CD4-positive, alpha-beta T cell treated with Interleukin-6 at 100 ng/mL for 8 hours (primary cell): ENCODE results near the gene PSMD2.
"Not testable (repeated sequence)": the region's sequence is repeated elsewhere in the genome, so short reads cannot be mapped to it uniquely, and the experiment has no call there.

Source experiments
- DNase-seq: peaks from one replicate; pipeline ENCODE4 v3.0.0-alpha.2; 2020; ENCODE audit warnings: mixed read lengths, low spot score

PSMD2 gene

DNA sequence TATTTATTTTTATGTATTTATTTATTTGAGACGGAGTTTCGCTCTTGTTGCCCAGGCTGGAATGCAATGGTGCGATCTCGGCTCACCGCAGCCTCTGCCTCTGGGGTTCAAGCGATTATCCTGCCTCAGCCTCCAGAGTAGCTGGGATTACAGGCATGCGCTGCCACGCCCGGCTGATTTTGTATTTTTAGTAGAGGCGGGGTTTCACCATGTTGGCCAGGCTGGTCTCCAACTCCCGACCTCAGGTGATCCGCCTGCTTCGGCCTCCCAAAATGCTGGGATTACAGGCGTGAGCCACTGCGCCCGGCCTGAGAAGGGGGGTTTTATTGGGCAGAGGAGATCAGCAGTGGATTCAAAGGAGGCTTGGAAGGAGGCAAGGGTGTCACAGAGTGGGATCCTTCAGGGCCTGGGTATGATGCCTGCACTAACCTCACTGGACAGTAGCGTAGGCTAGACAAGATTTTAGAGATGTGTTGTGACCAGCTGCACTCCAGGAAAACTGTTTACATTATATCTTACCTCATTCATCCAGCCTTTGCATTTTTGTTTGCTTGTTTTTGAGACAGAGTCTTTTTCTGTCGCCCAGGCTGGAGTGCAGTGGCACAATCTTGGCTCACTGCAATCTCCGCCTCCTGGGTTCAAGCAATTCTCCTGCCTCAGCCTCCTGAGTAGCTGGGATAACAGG is 40.6 kb downstream of the PSMD2 start:
- not testable (repeated sequence) for DNase-seq

- no peak for DNase-seq
Observed at GRCh38 chr3:184341925-184342324, 42.9 kb downstream of the PSMD2 start.

DNA sequence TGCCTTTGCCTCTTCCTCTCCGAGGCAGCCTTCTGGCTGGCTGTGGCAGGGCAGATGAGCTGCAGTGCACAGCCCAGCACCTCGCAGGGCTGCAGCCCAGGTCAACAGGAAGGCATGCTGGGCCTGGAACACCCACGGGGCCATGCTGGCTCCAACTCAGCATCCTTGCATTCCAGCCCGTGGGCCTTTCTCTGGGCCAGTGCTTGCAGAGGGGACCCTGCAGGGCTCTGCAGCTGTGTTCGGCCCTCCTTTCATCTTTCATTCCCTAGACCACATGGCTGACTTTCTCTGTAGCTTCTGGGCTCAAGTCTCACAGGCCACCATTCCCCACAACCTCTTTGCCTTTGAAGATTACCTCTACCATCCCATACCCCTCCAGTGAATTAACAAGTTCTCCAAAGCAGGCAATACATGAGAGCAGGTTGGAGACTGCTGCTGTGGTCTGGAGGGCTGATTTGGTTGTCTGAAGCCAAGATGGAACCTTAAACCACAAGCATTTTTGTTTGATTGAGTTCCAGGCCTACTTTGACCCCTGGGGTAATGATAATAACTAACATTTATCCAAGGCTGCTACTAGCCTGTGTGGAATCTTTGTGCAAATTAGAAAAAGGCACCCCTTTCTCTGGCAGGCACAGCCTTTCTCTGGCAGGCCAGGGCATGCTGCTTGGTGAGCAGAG is 44.3 kb downstream of the PSMD2 start:
- DNase-seq = no peak

GRCh38 chr3:184344579-184345316 is 45.7 kb downstream of the PSMD2 start:
- no peak for DNase-seq

GRCh38 chr3:184345317-184346144 is 46.5 kb downstream of the PSMD2 start:
- DNase-seq = no peak

DNA sequence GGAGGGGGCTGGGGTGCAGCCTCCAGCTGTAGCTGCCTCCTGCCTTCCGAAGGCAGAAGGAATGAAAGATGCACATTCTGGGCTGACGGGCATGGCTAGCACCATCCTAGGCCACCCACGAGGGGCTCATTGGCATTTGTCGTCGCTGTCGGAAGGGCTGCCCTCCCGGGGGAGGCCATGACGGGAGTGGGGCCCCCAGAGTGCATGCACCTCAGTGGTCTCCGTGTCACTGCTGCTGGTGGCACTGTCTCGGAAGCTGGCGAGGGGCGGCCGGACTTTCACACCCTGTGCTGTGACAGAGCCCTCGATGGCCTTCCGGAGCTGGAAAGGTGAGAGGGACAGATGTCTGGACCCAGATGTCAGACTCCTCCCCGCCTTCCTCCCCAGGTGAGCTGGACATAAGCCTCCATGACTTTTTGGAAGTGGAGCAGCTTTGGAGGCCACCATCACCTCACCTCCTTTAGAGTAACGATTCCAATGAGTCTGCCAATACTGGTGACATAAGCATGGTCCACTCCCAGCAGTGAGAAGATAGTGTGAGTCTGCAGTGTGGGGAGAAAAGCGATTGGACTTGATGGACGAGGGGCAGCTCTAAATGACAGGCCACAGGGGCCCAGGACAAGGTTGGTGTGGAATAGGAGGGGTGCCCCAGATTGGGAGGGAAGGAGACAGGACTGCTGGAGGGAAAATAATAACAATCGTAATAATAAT is 47.6 kb downstream of the PSMD2 start:
- DNase-seq = no peak

GRCh38 chr3:184347321-184348056 is 48.4 kb downstream of the PSMD2 start:
- DNase-seq = no peak

DNA sequence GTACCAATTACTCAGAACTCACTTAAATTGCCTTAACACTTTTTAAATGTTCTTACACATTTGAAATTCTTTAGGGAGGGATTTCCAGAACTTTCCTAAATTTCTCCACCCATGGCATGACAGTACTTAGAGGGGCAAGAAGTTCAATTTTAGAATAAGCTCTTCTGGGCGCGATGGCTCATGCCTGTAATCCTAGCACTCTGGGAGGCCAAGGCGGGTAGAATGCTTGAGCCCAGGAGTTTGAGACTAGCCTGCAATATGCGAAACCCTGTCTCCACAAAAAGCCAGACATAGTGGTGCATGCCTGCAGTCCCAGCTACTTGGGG is 49.0 kb downstream of the PSMD2 start:
- DNase-seq = no peak

- DNase-seq = no peak
Observed at GRCh38 chr3:184349563-184350470, 50.8 kb downstream of the PSMD2 start.

- DNase-seq = no peak
Observed at GRCh38 chr3:184350618-184351017, 51.6 kb downstream of the PSMD2 start.

- DNase-seq = no peak
Observed at GRCh38 chr3:184351511-184352148, 52.6 kb downstream of the PSMD2 start.

DNA sequence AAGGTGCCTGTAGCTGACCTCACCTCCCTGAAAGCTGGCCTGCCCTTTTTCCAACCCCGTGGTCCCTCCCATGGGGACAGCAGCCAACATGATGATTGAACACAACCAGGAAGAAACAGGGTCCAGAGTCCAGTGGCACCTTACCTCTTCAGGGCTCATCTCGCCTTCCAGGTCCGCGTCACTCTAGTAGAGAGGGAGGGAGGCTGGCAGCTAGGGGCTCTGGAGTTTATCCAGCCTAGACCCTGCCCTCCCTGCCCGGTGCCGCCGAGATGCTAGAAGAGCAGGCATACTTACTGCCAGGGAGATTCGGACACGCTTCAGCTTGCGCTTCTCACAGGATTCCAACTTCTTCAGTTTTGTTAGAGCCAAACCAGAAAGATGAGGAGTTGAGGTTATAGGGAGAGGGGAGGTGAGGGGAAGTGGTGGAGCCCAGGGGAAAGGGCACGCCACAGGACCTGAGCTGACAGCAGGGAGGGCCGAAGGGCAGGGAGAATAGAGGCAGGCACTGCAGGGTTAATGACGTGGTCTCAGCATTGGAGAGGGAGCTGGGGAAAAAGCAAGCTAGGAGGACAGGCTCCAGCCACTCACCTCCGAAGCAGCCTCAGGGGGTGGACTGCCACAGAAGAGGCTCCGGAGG is 53.2 kb downstream of the PSMD2 start:
- DNase-seq = no peak

GRCh38 chr3:184352897-184353545 is 54.0 kb downstream of the PSMD2 start:
- DNase-seq = no peak

DNA sequence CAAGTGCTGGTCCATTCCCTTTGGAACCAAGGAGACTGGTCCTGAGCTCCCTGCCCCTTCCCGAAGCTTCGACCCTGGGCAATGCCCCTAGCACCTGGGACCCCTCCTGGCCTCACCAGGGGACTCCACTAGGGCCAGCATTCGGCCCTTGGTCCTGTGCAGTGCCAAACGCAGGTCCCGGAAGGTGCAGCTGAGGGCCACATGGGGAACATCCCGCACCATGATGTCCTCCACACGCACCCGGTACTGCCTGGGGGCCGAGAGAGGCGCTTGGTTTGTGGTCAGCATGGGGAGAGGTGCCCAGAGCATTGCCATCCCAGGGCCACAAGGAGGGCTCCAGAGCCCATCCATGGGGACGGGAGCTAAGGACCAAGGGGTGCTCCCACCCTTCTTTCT is 54.5 kb downstream of the PSMD2 start:
- no peak for DNase-seq

DNA sequence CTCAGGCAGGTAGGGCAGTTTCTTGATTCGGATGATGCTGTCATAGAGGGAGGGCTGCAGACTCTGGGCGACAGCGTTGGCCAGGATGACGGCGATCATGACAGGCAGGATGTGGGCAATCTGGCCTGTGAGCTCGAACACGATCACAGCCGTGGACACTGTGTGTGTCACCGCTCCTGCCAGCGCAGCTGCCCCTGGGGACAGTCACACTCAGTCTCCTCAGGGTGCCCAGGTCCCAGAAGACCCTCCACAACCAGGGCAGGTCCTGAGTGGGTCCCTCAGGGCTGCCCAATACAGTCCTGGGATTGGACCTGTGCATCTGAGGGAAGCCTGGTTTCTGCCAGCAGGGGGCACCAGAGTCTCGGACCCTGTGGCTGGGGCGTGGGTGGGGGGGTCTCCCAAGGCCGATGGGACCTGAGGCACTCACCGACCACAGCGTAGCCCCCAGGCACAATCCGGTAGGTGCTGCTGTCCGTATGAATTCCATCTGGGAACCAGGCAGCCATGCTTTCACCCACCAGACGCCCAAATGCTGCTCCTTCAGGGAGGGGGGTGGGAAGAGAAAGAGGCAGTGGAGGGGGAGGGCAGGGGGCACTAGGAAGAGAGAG is 55.2 kb downstream of the PSMD2 start:
- DNase-seq = peak; percentile 51

DNA sequence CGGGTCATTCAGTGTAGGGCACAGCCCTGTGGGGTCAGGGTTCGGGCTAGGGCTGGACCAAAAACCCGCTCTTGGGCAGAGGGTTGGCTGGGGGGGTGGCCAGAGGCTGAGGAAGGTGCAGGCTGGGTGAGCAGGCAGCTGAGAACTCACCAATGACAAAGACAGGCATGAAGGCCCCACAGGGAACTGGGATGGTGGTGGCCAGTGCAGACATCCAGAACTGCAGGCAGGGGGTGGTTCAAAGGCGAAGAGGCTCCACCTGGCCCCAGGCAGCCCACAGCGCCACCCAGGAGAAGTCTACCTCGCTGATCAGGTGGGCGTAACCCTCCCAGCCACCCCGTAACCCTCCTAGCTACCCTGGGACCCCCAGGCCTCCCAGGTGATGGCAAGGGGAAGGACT is 55.7 kb downstream of the PSMD2 start:
- no peak for DNase-seq

DNA sequence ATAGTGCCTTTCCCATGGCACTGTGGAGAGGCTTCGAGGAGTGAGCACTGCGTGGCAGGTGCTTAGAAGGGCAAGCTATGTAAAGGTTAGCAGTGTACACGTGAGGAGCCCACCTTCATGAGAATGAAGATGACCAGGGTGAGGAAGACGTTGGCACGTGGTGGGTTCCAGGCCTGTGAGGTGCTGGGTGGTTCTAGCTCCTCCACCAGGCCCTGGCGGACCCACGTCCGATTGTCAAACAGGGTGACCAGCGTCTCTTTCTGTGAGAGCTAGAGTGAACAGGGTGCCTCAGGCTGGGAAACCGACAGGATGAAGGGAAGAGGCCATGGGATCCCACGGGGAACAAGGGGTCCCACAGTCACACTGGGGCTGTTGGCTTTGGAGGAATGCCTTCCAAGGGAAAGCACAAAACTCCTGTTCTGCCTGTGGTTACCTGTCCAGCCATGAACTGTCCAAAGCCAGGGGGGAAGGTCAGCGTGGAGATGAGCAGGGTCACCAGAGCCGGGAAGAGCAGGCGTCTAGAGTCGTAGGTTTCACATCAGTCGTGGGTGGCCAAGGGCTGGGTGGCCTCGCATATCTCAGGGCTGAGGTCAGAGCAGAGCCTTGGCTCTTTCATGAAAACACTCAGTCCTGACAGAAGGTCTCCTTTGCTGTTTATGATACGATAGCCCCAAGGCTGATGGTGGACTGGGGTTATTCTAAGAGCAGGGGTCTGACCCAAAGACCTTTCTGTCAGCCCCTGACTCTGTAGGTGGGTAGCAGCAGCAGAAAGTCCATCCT is 56.4 kb downstream of the PSMD2 start:
- no peak for DNase-seq
